Suprapubic skin (tissue), 4 donors: ENCODE results near the gene ZNRF3.

Experiments
- CTCF ChIP-seq, 2 donors: fragments of 200-600 bp in 1 of 2; fragments of 450-650 bp in 1 of 2; sonication (generic) in 1 of 2; IDR thresholded peaks; one replicate each; pipeline ENCODE4 v1.5.1; 2016 to 2019; ENCODE audit warnings: antibody characterized with exemption in 2 of 2, mild to moderate bottlenecking in 1 of 2, moderate library complexity in 1 of 2
- EP300 ChIP-seq: sonication (generic); formaldehyde crosslinking; IDR thresholded peaks from one replicate; pipeline ENCODE4 v1.6.1; 2017; ENCODE audit warnings: antibody characterized with exemption
- POLR2A ChIP-seq, 2 donors: fragments of 450-650 bp; IDR thresholded peaks; one replicate each; pipeline ENCODE4 v1.6.1; 2017; ENCODE audit warnings: antibody characterized with exemption in 2 of 2, mild to moderate bottlenecking in 2 of 2, moderate library complexity in 2 of 2
- POLR2AphosphoS5 ChIP-seq, 3 donors: sonication (generic); formaldehyde crosslinking; IDR thresholded peaks; one replicate each; pipeline ENCODE4 v1.6.1; 2017; ENCODE audit warnings: antibody characterized with exemption in 3 of 3

GRCh38 chr22:28927630-28928029, 44.3 kb downstream of the ZNRF3 start:
- TF ChIP-seq CTCF (IDR thresholded peaks at IDR 0.05) (no peak), POLR2AphosphoS5 (IDR thresholded peaks at IDR 0.05) (no peak), POLR2A (IDR thresholded peaks at IDR 0.05) (no peak), EP300 (no peak)
